OCI-LY3 (cell line): ENCODE measurements around the gene DGKG.

ENCODE experiments used
- CTCF ChIP-seq: fragments of 200-600, 300-600 bp; sonication (generic); IDR thresholded peaks from 2 replicates; pipeline ENCODE4 v1.5.1; 2014; ENCODE audit warnings: antibody characterized with exemption, low read length, low read depth
- EZH2phosphoT487 ChIP-seq: fragments of 200-600 bp; shearing (Covaris generic); IDR thresholded peaks from 2 replicates; pipeline ENCODE4 v1.6.1; 2018; ENCODE audit warnings: antibody characterized with exemption, mixed run types, low read depth

- TF ChIP-seq CTCF (no peak), EZH2phosphoT487 (no peak)
Measured at GRCh38 chr3:186360779-186361178, 1.3 kb downstream of the DGKG start.
